ENCODE data around the gene AGAP2. TPM values are rescaled to one million over a fixed set of nuclear protein-coding genes. Genes with fewer than 3 reads are reported as not detected.

The AGAP2 gene
- total and polyA plus RNA-seq, 2 of the 8 experiments (the other 6 are each of a cell fraction or from before 2014, with no cell fraction given), result 1.5 TPM

- TF ChIP-seq CHD7 (IDR thresholded peaks at IDR 0.05; ENCODE audit: insufficient replicate concordance, low read length) (no peak), TAF1 (IDR thresholded peaks at IDR 0.05; ENCODE audit: low read depth, low read length) (peak; percentile 86), NRF1 (IDR thresholded peaks at IDR 0.05; ENCODE audit: low read depth, low read length) (peak; percentile 29; the same call in 1 of the 2 replicates), CHD1 (IDR thresholded peaks at IDR 0.05; ENCODE audit: low read depth, low read length) (0 out of 2 replicates have a peak, but pooled peaks have one; percentile 54), RXRA (IDR thresholded peaks at IDR 0.05; ENCODE audit: insufficient read depth, low read depth, low read length) (0 out of 2 replicates have a peak, but pooled peaks have one; percentile 9), ZNF274 (IDR thresholded peaks at IDR 0.05; ENCODE audit: borderline replicate concordance, extremely low read depth, low read length) (no peak), BRCA1 (IDR thresholded peaks at IDR 0.05; ENCODE audit: low read depth, low read length) (no peak; the same call in 1 of the 2 replicates), RAD21 (IDR thresholded peaks at IDR 0.05 in 1 of 2, conservative IDR thresholded peaks at IDR 0.05 in 1 of 2; ENCODE audit: low read depth in 2 of 2, low read length in 2 of 2) (no peak), ASH2L (IDR thresholded peaks at IDR 0.05; ENCODE audit: low read length) (no peak)
Measured at GRCh38 chr12:57751788-57752667, 13.5 kb upstream of the AGAP2 start, which contains the start of gene CDK4 (continued).
